ENCODE results near the gene SHC4. TPM values are rescaled to one million over a fixed set of nuclear protein-coding genes. Genes with fewer than 3 reads are reported as not detected.

The SHC4 gene
- total and polyA plus RNA-seq, 7 donors = under 0.01 to 4.6 (median 2.2) TPM; not detected in 1

- H3K27ac ChIP-seq = peak overlapping the region in 2 of 4 donors; percentile 38
- TF ChIP-seq POLR2AphosphoS5 (IDR thresholded peaks at IDR 0.05) = no peak
- TF ChIP-seq, protein P1, sequence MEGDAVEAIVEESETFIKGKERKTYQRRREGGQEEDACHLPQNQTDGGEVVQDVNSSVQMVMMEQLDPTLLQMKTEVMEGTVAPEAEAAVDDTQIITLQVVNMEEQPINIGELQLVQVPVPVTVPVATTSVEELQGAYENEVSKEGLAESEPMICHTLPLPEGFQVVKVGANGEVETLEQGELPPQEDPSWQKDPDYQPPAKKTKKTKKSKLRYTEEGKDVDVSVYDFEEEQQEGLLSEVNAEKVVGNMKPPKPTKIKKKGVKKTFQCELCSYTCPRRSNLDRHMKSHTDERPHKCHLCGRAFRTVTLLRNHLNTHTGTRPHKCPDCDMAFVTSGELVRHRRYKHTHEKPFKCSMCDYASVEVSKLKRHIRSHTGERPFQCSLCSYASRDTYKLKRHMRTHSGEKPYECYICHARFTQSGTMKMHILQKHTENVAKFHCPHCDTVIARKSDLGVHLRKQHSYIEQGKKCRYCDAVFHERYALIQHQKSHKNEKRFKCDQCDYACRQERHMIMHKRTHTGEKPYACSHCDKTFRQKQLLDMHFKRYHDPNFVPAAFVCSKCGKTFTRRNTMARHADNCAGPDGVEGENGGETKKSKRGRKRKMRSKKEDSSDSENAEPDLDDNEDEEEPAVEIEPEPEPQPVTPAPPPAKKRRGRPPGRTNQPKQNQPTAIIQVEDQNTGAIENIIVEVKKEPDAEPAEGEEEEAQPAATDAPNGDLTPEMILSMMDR (IDR thresholded peaks at IDR 0.05) = no peak
- TF ChIP-seq POLR2A (IDR thresholded peaks at IDR 0.05) = no peak
- TF ChIP-seq EP300 (IDR thresholded peaks at IDR 0.05) = no peak
- H3K36me3 ChIP-seq = no peaks in the 10 kb centered on the region
These were observed 152.3 kb downstream of the SHC4 start for GRCh38 chr15:48811325-48811958.

DNA sequence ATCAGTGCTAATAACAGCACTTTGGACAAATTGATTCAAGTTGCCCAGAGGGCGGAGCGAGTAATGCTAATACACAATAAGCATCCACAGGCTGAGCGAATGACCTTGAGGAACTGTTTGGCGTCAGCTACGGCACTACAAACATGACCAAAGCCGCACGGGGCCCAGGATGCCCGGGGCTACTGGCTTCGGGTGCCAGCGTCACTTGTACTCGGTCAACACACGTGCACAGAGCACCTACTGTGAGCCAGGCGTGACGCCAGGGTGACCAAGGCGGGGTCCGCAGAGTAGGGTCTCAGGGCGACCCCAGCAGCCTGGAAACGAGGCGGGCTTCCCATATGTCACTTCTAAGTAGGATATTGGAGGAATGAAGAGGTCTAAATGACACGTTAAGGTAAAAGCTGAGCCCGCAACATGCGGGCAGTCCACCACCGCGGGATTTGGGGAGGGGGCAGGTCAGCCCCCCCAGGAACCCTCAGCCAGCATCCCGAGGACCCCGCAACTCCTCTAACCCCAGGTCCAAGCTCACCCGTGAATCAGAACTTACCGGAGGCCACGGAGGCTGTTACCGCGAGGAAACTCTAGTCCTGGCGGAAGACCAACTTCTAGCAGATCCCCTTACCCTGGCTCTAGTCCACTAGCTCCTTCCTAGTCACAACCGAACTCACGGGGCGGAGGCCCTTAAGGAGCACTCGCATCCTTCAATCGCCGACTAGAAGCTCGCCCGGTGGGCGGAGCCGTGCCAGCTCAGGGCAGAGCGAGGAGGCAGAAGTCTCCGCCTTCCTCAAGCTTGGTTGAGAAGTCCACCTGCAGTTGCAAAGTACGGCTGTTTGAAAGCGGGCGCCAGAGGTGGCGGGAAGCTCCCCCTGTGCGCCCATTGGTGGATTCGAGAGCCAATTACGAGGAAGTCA lies 153.1 kb downstream of the SHC4 start, which contains the start of gene CEP152:
Gene CEP152, minus strand, starts transcription at position 656 of the 911 bp plus-strand sequence. CDS start 5,420 bp downstream, outside the sequence.
- 0 to 1% methylated on average over 51 of the region's 51 CpGs for WGBS, 2 donors

More at GRCh38 chr15:48811325-48811958, 152.3 kb downstream of the SHC4 start:
- Histone ChIP-seq H3K9me3 (no peaks in the 10 kb centered on the region), H3K4me1 (peaks cover 0 to 16% (median 7%) of the 10 kb centered on the region in 4 donors), H3K4me3 (peak overlapping the region; percentile 65 to 80 (median 76)), H3K27me3 (no peaks in the 10 kb centered on the region)
- no peak for DNase-seq
- intact Hi-C loops (cut with DNase I) = no loop called here
- WGBS, 2 donors = 3 to 8% methylated on average over 25 of the region's 25 CpGs

GRCh38 chr15:48806151-48806550 lies 157.6 kb downstream of the SHC4 start:
- Histone ChIP-seq H3K9me3 (no peaks in the 10 kb centered on the region), H3K27ac (no peak overlapping the region), H3K4me1 (peaks cover 0 to 9% (median 4%) of the 10 kb centered on the region in 4 donors), H3K4me3 (no peak overlapping the region), H3K27me3 (no peaks in the 10 kb centered on the region), H3K36me3 (no peaks in the 10 kb centered on the region)
- intact Hi-C loops (cut with DNase I) = loop anchor here (10.0 kb wide), 1 partner anchor 451 kb away; no protein-coding TSS in a partner anchor
- no peak for TF ChIP-seq POLR2A (IDR thresholded peaks at IDR 0.05)
- TF ChIP-seq EP300 (IDR thresholded peaks at IDR 0.05) = no peak
- TF ChIP-seq, protein P1 (IDR thresholded peaks at IDR 0.05) = no peak
- no peak for TF ChIP-seq POLR2AphosphoS5 (IDR thresholded peaks at IDR 0.05)
- 58 to 71% methylated on average over 2 of the region's 2 CpGs for WGBS, 2 donors
- DNase-seq = no peak

More for the DNA sequence above, 153.1 kb downstream of the SHC4 start, which contains the start of gene CEP152:
- TF ChIP-seq POLR2A (IDR thresholded peaks at IDR 0.05) (no peak), POLR2AphosphoS5 (IDR thresholded peaks at IDR 0.05) (peak; percentile 7 to 75 (median 39))
- Histone ChIP-seq H3K9me3 (no peaks in the 10 kb centered on the region), H3K27ac (peak within 1 kb of the TSS; percentile 38 to 66 (median 59)), H3K4me1 (peaks cover 0 to 16% (median 7%) of the 10 kb centered on the region in 4 donors), H3K4me3 (peak within 1 kb of the TSS; percentile 65 to 80 (median 76)), H3K36me3 (no peaks in the 10 kb centered on the region), H3K27me3 (no peaks in the 10 kb centered on the region)
- peak; percentile 98 for DNase-seq
- intact Hi-C loops (cut with DNase I) = no loop called here

DNA sequence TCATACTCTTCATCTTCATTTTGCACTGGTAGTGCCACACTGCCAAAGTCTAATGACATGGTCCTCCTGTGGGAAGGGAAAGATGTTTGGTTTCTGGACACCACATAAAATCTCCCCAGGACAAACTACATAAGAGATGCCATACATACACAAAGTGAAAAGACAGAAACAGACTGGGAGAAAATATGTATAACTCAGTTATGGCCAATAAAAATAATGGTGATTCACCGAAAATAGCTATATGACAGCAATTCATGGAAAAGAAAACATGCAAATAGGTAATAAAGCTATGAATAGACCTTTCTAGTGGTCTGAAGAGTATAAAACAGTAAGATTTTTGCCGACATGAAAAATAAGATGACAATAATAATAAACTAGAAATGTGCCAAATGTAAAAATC lies 158.1 kb downstream of the SHC4 start:
- TF ChIP-seq EP300 (IDR thresholded peaks at IDR 0.05) = no peak
- TF ChIP-seq, protein P1 (IDR thresholded peaks at IDR 0.05) = no peak
- TF ChIP-seq POLR2AphosphoS5 (IDR thresholded peaks at IDR 0.05) = no peak
- TF ChIP-seq POLR2A (IDR thresholded peaks at IDR 0.05) = no peak
- Histone ChIP-seq H3K9me3 (no peaks in the 10 kb centered on the region), H3K4me3 (no peak overlapping the region), H3K27me3 (no peaks in the 10 kb centered on the region), H3K4me1 (peaks cover 0 to 9% (median 4%) of the 10 kb centered on the region in 4 donors), H3K36me3 (no peaks in the 10 kb centered on the region), H3K27ac (no peak overlapping the region)
- no peak for DNase-seq
- WGBS, 2 donors = 41 to 71% methylated on average over 2 of the region's 2 CpGs
- intact Hi-C loops (cut with DNase I) = loop anchor here (10.0 kb wide), 1 partner anchor 451 kb away; no protein-coding TSS in a partner anchor
